Motor neuron (in vitro differentiated cells): Measurements from ENCODE around the gene TCF19. TPM values are rescaled to one million over a fixed set of nuclear protein-coding genes. Genes with fewer than 3 reads are reported as not detected.

ENCODE experiments used
- ATAC-seq, 8 experiments: fragments of 200-7000 bp; cut with Tn5 transposase; replicated peaks in 6 of 8; 2 replicates each; pipeline ENCODE4 v1.8.0; 2021; ENCODE audit warnings: mild to moderate bottlenecking in 8 of 8, moderate library complexity in 8 of 8
- H3K27ac ChIP-seq, 2 donors: fragments of 250-450 bp; sonication (Bioruptor Pico); 2 replicates each; pipeline ENCODE4 v1.9.0; 2021; ENCODE audit warnings: antibody characterized with exemption in 2 of 2, mild to moderate bottlenecking in 2 of 2, moderate library complexity in 1 of 2
- H3K4me1 ChIP-seq, 2 donors: fragments of 250-450 bp; sonication (Bioruptor Pico); replicated peaks in 1 of 2; 2 replicates each; pipeline ENCODE4 v1.6.1; 2021; ENCODE audit warnings: antibody characterized with exemption in 2 of 2, mild to moderate bottlenecking in 2 of 2, moderate library complexity in 1 of 2
- H3K4me3 ChIP-seq, 5 donors: fragments of 250-450 bp; sonication (Bioruptor Pico); 2 replicates each; pipeline ENCODE4 v1.9.0; 2021; ENCODE audit warnings: antibody characterized with exemption in 5 of 5, mild to moderate bottlenecking in 5 of 5, moderate library complexity in 4 of 5
- WGBS, 10 experiments: fragments of 450-650 bp; shearing (Covaris generic); methylation state at CpG; one replicate each; pipeline ENCODE4 v1.0.0; 2022; 5-methylcytosine and 5-hydroxymethylcytosine counted together
- in situ Hi-C, 9 experiments: fragments of 400-800 bp; cut with MboI; loops; one replicate each; pipeline ENCODE4 v1.15.0; 2021; ENCODE audit warnings: low sequenced_read_pairs in 9 of 9, low pct_unique_long_range_greater_than_20kb in 2 of 9; ENCODE audit not compliant: unreplicated experiment in 9 of 9
- total RNA-seq, 8 experiments: library from RNA; unstranded; fragments of 300-600 nt; gene quantifications; 2 replicates each; pipeline versions ENCODE4 v1.2.3 to v1.2.4, GENCODE V29; 2022

Gene TCF19, protein sequence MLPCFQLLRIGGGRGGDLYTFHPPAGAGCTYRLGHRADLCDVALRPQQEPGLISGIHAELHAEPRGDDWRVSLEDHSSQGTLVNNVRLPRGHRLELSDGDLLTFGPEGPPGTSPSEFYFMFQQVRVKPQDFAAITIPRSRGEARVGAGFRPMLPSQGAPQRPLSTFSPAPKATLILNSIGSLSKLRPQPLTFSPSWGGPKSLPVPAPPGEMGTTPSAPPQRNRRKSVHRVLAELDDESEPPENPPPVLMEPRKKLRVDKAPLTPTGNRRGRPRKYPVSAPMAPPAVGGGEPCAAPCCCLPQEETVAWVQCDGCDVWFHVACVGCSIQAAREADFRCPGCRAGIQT
- total RNA-seq = 10 to 100 TPM in 3 of 8 experiments, 1 to 10 TPM in 3, under 1 TPM in 2; 0.36 to 14.7 (median 2.6) TPM

DNA sequence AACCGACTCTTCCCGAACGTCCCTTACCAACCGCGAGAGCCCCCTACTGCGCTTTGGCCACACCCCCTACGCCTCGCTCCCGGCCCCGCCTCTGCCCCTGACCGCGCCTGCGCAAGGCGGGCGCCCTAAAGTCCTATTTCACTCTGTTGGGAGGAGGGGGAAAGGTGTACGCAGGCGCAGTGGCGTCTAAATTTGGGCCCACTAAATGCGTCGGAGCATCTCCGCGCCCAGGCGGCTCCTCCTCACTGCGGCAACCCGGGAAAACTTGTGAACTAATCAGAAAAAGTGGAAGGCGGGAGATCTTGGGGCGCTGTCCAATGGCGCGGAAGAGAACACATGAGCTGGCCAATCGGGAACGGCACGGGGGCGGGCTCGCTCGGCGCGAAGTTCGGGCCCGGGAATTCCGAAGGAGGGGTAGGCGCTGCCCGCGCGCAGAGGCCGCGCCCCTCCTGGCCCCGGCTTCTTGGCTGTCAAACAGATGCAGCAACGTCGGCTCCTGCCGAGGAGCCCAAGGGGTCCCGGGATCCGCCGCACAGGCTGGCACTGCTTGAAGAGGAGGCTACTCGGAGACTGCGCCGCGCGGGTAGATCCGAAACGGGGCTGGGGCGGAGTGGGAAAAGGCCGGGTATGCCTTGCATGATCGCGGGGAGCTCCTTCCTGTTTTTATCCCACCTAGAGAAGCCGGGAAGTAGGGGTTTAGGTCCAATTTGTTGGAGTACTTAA lies at the start of gene TCF19:
Gene TCF19, plus strand, starts transcription at position 450 of the 723 bp plus-strand sequence. CDS start 881 bp downstream, outside the sequence.
- 0 to 4% (median 0%) methylated on average over 1 to 42 of the region's 65 CpGs; no CpG with 5 or more reads in 3 of the 10 experiments for WGBS, 10 experiments
- peaks cover 8% of the 10 kb centered on the region in 2 donors for H3K4me1 ChIP-seq
- in situ Hi-C loops = no loop called here
- peak within 1 kb of the TSS; percentile 56 to 78 (median 65) for H3K4me3 ChIP-seq
- ATAC-seq = peak; percentile 91 to 97 (median 96)
- no peak within 1 kb of the TSS for H3K27ac ChIP-seq

DNA sequence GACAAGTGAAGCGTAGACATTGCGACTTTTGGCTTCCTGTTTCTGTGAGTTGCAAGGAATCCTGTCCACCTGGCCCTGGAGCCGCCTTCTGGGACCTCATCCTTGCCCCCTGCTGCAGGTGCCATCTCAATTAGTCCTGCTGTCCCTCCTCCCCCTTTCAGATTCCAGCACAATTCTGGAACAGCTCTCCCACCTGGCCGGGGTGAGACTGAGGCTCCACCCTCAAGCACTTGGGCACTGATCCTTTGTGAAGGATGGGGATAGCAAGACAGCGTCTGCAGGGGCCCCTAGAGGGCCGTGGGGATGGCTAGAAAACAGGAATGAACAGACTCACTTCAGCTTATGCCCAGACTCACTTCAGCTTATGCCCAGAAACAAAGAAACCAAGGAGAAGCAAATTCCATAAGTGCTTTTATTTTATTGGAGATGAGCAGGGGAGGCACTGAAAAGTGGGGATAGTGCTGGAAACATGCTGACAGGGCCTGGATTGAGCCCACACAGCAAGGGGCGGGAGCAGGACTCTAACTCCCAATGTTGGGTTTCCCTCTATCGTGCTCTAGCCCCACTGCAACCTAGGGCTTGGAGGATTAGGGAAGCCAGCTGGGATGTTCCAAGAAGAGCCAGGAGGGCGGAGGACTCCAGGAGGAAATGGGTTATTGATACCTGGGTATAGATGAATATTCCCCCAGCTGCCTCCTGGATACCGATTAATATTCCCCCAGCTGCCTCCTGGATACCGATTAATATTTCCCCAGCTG lies 47.4 kb upstream of the TCF19 start:
- WGBS, 10 experiments = 0 to 93% (median 63%) methylated on average over 1 to 8 of the region's 11 CpGs; no CpG with 5 or more reads in 1 of the 10 experiments
- H3K27ac ChIP-seq = no peak overlapping the region
- no peak overlapping the region for H3K4me3 ChIP-seq
- peak in 1 of 8 experiments; percentile 27 for ATAC-seq
- H3K4me1 ChIP-seq = no peaks in the 10 kb centered on the region
- in situ Hi-C loops = loop anchor here in 1 of 9 experiments (25.0 kb wide), 1 partner anchor 624 kb away; the partner anchor contains the start of gene HLA-E

DNA sequence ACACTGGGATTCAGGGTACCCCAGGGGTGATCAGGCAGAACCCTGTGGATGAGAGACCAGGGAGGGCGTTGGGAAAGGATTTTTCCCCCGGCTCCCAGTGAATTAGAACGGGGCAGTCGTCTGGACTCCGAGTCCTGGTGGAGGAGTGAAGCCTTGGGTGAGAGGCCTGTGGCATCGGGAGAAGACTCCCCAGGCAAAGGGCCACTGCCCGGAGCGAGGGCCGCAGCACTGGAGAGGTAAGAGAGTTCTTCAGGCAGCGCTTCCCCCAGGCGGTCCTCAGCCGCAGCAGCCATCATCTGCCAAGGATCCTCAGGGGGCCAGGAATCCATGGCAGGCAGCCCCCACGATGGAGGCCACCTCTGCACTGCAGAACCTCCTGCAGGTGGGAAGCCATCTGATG lies 46.7 kb upstream of the TCF19 start:
- 50 to 97% methylated on average over 2 to 5 of the region's 13 CpGs; no CpG with 5 or more reads in 8 of the 10 experiments for WGBS, 10 experiments
- H3K27ac ChIP-seq = no peak overlapping the region
- no peak for ATAC-seq

DNA sequence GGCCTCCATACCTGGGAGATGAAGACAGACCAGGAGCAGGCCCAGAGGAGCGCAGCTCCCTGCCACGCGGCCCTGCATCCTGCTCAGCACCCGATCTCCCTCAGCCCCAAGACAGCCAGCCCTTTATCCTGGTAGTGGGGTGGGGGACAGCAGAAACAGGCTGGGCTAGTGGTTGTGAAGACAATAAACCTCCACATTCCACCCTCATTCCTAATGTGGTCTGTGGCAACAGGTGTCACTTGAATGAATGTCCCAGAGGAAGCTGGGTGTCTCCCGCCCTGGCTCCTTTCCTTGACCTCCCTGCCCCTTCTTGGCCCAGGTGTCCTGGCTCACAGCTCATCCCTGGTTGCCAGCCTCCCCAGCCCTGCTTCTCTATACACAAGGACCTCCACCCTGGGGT lies 45.9 kb upstream of the TCF19 start, which contains the start of gene C6orf15:
Gene C6orf15, minus strand, starts transcription at position 98 of the 400 bp plus-strand sequence. Its CDS starts 20 bp downstream, at position 78.
- H3K4me3 ChIP-seq = no peak within 1 kb of the TSS
- H3K4me1 ChIP-seq = no peaks in the 10 kb centered on the region
- in situ Hi-C loops = loop anchor here in 1 of 9 experiments (25.0 kb wide), 1 partner anchor 625 kb away; the partner anchor contains the start of gene HLA-E
- WGBS, 10 experiments = 80 to 100% (median 89%) methylated on average over 1 to 4 of the region's 5 CpGs; no CpG with 5 or more reads in 6 of the 10 experiments
- ATAC-seq = no peak
- H3K27ac ChIP-seq = no peak within 1 kb of the TSS

More for the DNA sequence above, 46.7 kb upstream of the TCF19 start:
- Histone ChIP-seq H3K4me3 (no peak overlapping the region), H3K4me1 (no peaks in the 10 kb centered on the region)
- in situ Hi-C loops = loop anchor here in 1 of 9 experiments (25.0 kb wide), 1 partner anchor 624 kb away; the partner anchor contains the start of gene HLA-E

DNA sequence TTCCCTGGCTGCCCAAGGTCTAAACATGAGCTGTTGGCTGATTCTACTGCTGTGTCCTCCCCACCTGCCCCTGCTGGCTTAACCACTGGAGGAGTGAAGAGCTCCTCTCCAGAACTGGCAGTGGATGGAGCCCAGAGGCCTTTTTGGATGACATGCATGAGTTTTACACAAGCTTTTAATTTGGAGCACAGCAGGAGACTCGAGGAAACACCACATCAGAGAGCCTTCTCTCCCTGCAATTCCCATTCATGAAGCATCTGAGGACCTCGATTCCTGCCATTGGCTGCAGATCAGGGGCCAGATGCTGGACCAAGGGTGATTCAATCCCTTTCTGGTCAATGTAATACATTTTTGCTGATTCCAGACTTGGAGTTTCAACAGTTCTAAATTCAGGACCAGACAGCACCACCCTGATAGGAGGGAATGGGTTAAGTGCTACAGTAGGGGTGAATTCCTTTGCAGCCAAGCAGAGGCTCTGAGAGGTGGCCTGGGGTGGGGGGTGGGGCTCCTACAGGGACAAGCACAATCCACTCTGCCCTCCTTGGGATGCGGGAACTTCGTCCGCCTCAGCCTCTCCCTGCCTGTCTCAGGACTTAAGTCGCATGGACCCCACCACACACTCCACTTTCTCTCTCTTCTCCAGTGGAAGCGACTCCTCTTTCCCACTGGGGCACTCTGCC lies 44.4 kb upstream of the TCF19 start:
- no peak overlapping the region for H3K27ac ChIP-seq

DNA sequence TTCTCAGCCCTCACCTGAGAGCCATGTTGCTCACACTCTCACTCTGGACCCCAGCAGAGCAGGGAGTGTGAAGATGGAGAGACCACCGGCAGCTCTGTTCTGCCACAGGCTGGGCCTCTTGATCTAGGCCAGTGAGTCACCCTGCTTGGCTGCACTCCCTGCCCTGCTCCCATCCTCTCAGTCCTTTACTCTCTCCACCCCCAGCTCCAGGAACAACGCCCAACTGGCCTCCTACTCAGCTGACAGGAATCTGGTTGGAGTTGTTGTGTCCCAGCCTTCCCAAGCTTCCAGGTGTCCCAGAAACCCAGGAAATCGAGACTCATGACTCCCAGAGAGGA lies 43.9 kb upstream of the TCF19 start, which contains the start of gene PSORS1C1:
Gene PSORS1C1, plus strand, starts transcription at position 260 of the 338 bp plus-strand sequence. CDS start 14,833 bp downstream, outside the sequence.
- no peaks in the 10 kb centered on the region for H3K4me1 ChIP-seq
- in situ Hi-C loops = loop anchor here in 1 of 9 experiments (25.0 kb wide), 1 partner anchor 627 kb away; the partner anchor contains the start of gene HLA-E
- WGBS, 10 experiments = 0 to 60% (median 34%) methylated on average over 1 to 3 of the region's 3 CpGs; no CpG with 5 or more reads in 7 of the 10 experiments
- H3K4me3 ChIP-seq = no peak within 1 kb of the TSS
- ATAC-seq = peak; percentile 64 to 96 (median 85)
- no peak within 1 kb of the TSS for H3K27ac ChIP-seq

More for the DNA sequence above, 44.4 kb upstream of the TCF19 start:
- 0 to 100% (median 26%) methylated on average over 1 to 4 of the region's 7 CpGs; no CpG with 5 or more reads in 2 of the 10 experiments for WGBS, 10 experiments
- in situ Hi-C loops = loop anchor here in 1 of 9 experiments (25.0 kb wide), 1 partner anchor 627 kb away; the partner anchor contains the start of gene HLA-E
- peak in 6 of 8 experiments; percentile 3 to 38 (median 20) for ATAC-seq
- no peaks in the 10 kb centered on the region for H3K4me1 ChIP-seq
- no peak overlapping the region for H3K4me3 ChIP-seq

DNA sequence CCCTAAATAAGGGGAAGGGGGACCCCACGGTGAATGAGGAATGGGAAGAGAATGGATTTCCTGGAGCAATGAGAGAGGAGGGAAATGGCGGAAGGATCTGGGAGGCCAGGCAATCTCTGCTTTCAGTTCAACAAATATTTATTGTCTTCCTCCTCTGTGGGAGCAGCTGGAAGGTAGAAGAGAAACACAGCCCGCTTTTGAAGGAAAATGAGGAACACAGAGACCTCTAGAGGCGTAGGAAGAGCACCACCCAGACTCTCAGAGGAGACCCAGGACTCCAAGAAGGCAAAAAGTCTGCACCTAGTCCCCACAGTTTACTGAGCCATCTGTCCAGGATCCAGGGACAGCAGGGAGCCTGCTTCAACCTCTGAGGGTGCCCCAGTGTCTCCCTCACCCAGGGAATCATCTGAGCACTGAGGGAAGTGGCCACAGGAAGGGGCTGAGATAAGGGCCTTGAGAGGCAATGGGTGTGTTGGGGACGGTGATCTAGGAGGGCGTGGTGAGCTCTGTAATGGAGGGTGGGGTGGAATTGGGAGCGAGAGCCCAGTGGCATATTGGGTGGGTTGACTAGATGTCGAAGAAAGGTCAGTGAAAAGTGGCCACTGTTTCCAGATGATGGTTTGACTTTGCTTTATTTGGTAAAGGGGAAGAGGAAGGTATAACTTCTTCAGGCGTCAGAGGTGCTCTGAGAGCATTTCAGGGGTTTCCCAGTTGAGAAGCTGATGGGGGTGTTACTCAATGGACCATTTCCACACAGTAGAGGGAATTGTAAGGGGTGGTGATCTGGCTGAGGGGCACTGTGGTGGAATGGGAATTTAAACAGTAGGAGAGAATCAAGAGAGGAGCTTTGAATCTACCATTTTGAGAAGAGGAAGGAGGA lies 43.2 kb upstream of the TCF19 start:
- WGBS, 10 experiments = 0 to 100% (median 40%) methylated on average over 1 to 5 of the region's 9 CpGs; no CpG with 5 or more reads in 1 of the 10 experiments
- H3K4me3 ChIP-seq = no peak overlapping the region
- H3K27ac ChIP-seq = no peak overlapping the region
- H3K4me1 ChIP-seq = no peaks in the 10 kb centered on the region
- in situ Hi-C loops = loop anchor here in 1 of 9 experiments (25.0 kb wide), 1 partner anchor 628 kb away; the partner anchor contains the start of gene HLA-E
- peak in 5 of 8 experiments; percentile 39 to 59 (median 47) for ATAC-seq

DNA sequence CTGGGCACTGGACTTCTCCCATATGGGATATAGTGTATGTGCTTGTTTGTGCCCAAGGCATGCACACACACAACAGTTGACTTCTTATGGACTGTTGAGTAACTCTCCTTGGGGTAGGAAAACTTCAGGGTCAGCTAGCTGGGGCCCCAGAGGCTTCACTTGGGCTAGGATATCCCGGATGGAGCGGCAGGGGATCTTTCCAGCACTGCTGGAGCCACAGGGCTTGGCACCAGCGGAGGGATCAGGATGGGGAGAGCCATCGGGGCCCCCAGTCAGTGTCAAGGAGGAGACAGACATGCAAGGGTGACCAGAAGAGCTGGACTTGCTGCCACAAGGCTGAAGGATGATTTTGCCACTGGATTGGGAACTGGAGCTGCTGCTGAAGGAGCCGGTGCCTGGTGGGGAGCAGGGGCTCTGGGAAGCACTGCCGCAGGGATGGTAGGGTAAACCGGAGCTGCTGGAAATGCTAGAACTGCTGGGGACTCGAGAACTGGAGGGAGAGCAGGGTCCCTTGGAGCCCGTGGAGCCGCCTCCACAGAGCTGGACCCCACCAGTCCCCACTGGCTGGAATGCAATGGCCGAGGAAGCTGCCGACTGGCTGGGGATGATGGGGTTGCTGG lies 42.3 kb upstream of the TCF19 start:
- WGBS, 10 experiments = 72 to 100% (median 92%) methylated on average over 1 to 7 of the region's 12 CpGs; no CpG with 5 or more reads in 6 of the 10 experiments
- in situ Hi-C loops = loop anchor here in 1 of 9 experiments (25.0 kb wide), 1 partner anchor 629 kb away; the partner anchor contains the start of gene HLA-E
- no peak overlapping the region for H3K4me3 ChIP-seq
- H3K4me1 ChIP-seq = no peaks in the 10 kb centered on the region
- no peak for ATAC-seq
- H3K27ac ChIP-seq = no peak overlapping the region

DNA sequence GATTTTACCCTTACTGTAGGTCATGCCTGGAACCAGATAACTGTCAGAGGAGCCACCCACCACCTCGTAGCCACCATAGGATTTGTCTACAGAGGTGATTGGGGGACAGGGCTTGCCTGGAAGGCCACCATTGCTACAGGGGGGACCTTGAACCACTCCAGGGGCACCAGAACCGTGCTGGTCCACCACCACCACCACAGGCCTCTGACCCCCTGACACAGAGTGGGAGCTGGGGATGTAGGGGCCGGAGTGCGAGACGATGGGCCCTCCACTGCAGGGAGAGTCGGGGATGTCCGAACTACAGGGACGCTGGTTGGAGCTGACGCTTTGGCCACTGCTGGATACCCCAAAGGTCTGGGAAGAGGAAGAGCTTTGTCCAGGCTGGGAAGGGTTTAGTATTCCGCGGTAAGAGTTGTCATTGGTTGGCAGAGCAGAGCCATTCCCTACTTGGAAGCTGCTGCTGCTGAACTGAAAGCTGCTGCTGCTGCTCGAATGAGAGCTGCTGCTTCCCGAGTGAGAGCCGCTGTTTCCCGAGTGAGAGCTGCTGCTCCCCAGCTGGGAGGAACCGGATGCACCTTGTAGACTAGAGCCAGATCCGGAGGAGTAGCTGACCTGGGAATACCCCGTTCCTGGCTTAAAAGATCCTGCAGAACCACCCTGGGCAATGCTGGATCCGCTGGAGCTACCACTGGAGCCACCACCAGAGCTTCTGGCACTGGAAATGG lies 41.6 kb upstream of the TCF19 start:
- no peaks in the 10 kb centered on the region for H3K4me1 ChIP-seq
- no peak overlapping the region for H3K4me3 ChIP-seq
- WGBS, 10 experiments = 6 to 90% (median 62%) methylated on average over 2 to 13 of the region's 19 CpGs; no CpG with 5 or more reads in 4 of the 10 experiments
- peak in 1 of 8 experiments; percentile 2 for ATAC-seq
- in situ Hi-C loops = loop anchor here in 1 of 9 experiments (25.0 kb wide), 1 partner anchor 630 kb away; the partner anchor contains the start of gene HLA-E
- no peak overlapping the region for H3K27ac ChIP-seq

DNA sequence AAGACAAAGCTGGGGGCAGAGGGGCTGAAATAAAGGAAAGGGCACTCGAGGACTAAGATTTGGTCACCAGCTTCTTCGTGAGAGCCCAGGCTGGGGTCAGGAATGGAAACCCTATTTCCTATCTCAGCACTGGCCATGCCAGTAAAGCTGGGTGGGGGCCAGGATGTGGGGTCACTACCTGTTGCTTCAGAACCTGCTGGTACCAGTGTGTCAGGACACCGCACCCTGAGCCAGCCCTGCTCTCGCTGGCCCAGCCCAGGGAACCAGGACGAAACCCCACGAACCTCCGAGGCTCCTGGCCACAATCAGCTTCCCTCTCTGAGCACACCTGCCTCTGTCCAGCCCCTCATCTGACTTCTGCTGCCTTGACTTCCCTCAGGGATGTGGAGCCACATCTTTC lies 40.2 kb upstream of the TCF19 start:
- in situ Hi-C loops = loop anchor here in 1 of 9 experiments (25.0 kb wide), 1 partner anchor 631 kb away; the partner anchor contains the start of gene HLA-E
- Histone ChIP-seq H3K27ac (no peak overlapping the region), H3K4me3 (no peak overlapping the region), H3K4me1 (no peaks in the 10 kb centered on the region)
- 43 to 88% (median 67%) methylated on average over 1 to 7 of the region's 7 CpGs; no CpG with 5 or more reads in 2 of the 10 experiments for WGBS, 10 experiments
- no peak for ATAC-seq
